SH-SY5Y (cell line): ENCODE measurements around the gene IFI27.

Source experiments
- GATA2 ChIP-seq: IDR thresholded peaks from 2 replicates; pipeline ENCODE4 v1.6.1; 2011; ENCODE audit warnings: mild to moderate bottlenecking, low read depth, low read length
- GATA3 ChIP-seq: IDR thresholded peaks from 2 replicates; pipeline ENCODE4 v1.6.1; 2011; ENCODE audit warnings: low read depth, mild to moderate bottlenecking, low read length, moderate library complexity

GRCh38 chr14:94117856-94118255 lies 7.3 kb downstream of the IFI27 start:
- TF ChIP-seq GATA3: no peak
- TF ChIP-seq GATA2: no peak
